ENCODE data around the gene CBFA2T3. TPM values are rescaled to one million over a fixed set of nuclear protein-coding genes. Genes with fewer than 3 reads are reported as not detected.

CBFA2T3 gene
- total RNA-seq, 1 donor from 2014 or later: not detected

- Mint-ChIP-seq H3K9me3 (ENCODE audit: unreplicated experiment) (no peaks in the 10 kb centered on the region), H3K4me1 (ENCODE audit: unreplicated experiment) (no peaks in the 10 kb centered on the region), H3K27me3 (ENCODE audit: unreplicated experiment) (peaks cover 22% of the 10 kb centered on the region), H3K27ac (ENCODE audit: unreplicated experiment) (no peak overlapping the region), H3K36me3 (ENCODE audit: unreplicated experiment) (no peaks in the 10 kb centered on the region), H3K4me3 (ENCODE audit: unreplicated experiment) (no peak overlapping the region)
- no peak for TF ChIP-seq CTCF (IDR thresholded peaks at IDR 0.05)
- no peak for DNase-seq (ENCODE audit: extremely low spot score, unreplicated experiment)
These were observed 38.2 kb downstream of the CBFA2T3 start for GRCh38 chr16:88938777-88939244.

GRCh38 chr16:88938119-88938776, 38.8 kb downstream of the CBFA2T3 start:
- Mint-ChIP-seq H3K4me3 (ENCODE audit: unreplicated experiment) (no peak overlapping the region), H3K27ac (ENCODE audit: unreplicated experiment) (no peak overlapping the region), H3K4me1 (ENCODE audit: unreplicated experiment) (no peaks in the 10 kb centered on the region), H3K9me3 (ENCODE audit: unreplicated experiment) (no peaks in the 10 kb centered on the region), H3K27me3 (ENCODE audit: unreplicated experiment) (peaks cover 17% of the 10 kb centered on the region), H3K36me3 (ENCODE audit: unreplicated experiment) (no peaks in the 10 kb centered on the region)
- no peak for DNase-seq (ENCODE audit: extremely low spot score, unreplicated experiment)
- no peak for TF ChIP-seq CTCF (IDR thresholded peaks at IDR 0.05)

- Mint-ChIP-seq H3K4me3 (ENCODE audit: unreplicated experiment) (no peak overlapping the region), H3K9me3 (ENCODE audit: unreplicated experiment) (no peaks in the 10 kb centered on the region), H3K4me1 (ENCODE audit: unreplicated experiment) (no peaks in the 10 kb centered on the region), H3K27me3 (ENCODE audit: unreplicated experiment) (peaks cover 11% of the 10 kb centered on the region), H3K27ac (ENCODE audit: unreplicated experiment) (no peak overlapping the region), H3K36me3 (ENCODE audit: unreplicated experiment) (no peaks in the 10 kb centered on the region)
- no peak for TF ChIP-seq CTCF (IDR thresholded peaks at IDR 0.05)
- no peak for DNase-seq (ENCODE audit: extremely low spot score, unreplicated experiment)
These were observed 39.8 kb downstream of the CBFA2T3 start for GRCh38 chr16:88937206-88937621.

GRCh38 chr16:88936556-88937205, 40.3 kb downstream of the CBFA2T3 start:
- Mint-ChIP-seq H3K27ac (ENCODE audit: unreplicated experiment) (no peak overlapping the region), H3K27me3 (ENCODE audit: unreplicated experiment) (peaks cover 8% of the 10 kb centered on the region), H3K4me3 (ENCODE audit: unreplicated experiment) (no peak overlapping the region), H3K9me3 (ENCODE audit: unreplicated experiment) (no peaks in the 10 kb centered on the region), H3K36me3 (ENCODE audit: unreplicated experiment) (no peaks in the 10 kb centered on the region), H3K4me1 (ENCODE audit: unreplicated experiment) (no peaks in the 10 kb centered on the region)
- DNase-seq (ENCODE audit: extremely low spot score, unreplicated experiment): no peak
- no peak for TF ChIP-seq CTCF (IDR thresholded peaks at IDR 0.05)

GRCh38 chr16:88936008-88936555, 40.9 kb downstream of the CBFA2T3 start:
- Mint-ChIP-seq H3K36me3 (ENCODE audit: unreplicated experiment) (no peaks in the 10 kb centered on the region), H3K4me1 (ENCODE audit: unreplicated experiment) (no peaks in the 10 kb centered on the region), H3K4me3 (ENCODE audit: unreplicated experiment) (no peak overlapping the region), H3K27me3 (ENCODE audit: unreplicated experiment) (peaks cover 10% of the 10 kb centered on the region), H3K27ac (ENCODE audit: unreplicated experiment) (no peak overlapping the region), H3K9me3 (ENCODE audit: unreplicated experiment) (no peaks in the 10 kb centered on the region)
- DNase-seq (ENCODE audit: extremely low spot score, unreplicated experiment): no peak
- TF ChIP-seq CTCF (IDR thresholded peaks at IDR 0.05): no peak
